ENCODE measurements around the gene PRR12. TPM values are rescaled to one million over a fixed set of nuclear protein-coding genes. Genes with fewer than 3 reads are reported as not detected.

PRR12 gene
- polyA plus RNA-seq, 3 donors: 17.0 to 30.2 (median 28.6) TPM

- DNase-seq (ENCODE audit: extremely low read depth in 1 of 11, low read depth in 9 of 11, low spot score in 4 of 11): no peak
These were observed 32.4 kb upstream of the PRR12 start for GRCh38 chr19:49558591-49558990.

- DNase-seq (ENCODE audit: extremely low read depth in 1 of 11, low read depth in 9 of 11, low spot score in 4 of 11): no peak
These were observed 31.5 kb upstream of the PRR12 start for GRCh38 chr19:49559443-49559842.

DNA sequence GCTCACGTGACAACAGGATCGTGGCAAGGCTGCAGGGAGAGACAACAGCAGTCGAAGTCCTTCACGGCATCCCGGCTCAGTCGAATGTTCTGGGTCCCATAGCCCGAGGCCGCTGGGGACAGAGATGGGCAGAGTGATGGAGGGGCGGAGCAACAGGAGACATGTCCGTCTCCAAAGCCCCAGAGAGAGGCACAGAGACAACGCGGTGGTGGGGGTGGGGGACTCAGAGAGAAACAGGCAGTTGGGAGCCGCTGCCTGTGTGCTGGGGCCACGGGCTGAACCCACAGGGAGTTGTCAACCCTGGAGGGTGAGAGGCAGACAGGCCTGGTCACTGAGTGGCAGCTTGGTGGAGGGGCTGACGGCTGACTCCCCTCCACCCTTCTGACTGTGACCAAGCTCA lies 31.1 kb upstream of the PRR12 start:
- DNase-seq (ENCODE audit: extremely low read depth in 1 of 11, low read depth in 9 of 11, low spot score in 4 of 11): no peak

GRCh38 chr19:49560358-49560900 lies 30.6 kb upstream of the PRR12 start:
- DNase-seq (ENCODE audit: extremely low read depth in 1 of 11, low read depth in 9 of 11, low spot score in 4 of 11): no peak

DNA sequence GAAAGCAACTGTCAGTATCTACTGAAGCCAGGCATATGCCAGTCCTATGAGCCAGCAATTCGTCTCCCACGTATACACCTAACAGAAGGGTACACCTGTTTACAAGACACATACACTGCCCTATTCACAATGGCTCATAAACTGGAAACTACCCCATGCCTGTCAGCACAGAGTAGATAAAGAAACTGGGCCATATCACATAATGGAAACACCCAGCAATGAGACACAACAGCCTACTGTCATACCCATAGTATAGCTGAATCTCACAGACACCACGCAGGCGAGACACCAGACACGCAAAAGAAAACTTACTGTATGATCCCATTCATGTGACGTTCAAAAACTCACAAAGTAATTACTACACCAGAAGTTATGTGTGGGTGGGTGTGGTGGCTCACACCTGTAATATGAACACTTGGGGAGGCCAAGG lies 26.4 kb upstream of the PRR12 start:
- DNase-seq (ENCODE audit: extremely low read depth in 1 of 11, low read depth in 9 of 11, low spot score in 4 of 11): no peak

- no peak for DNase-seq (ENCODE audit: extremely low read depth in 1 of 11, low read depth in 9 of 11, low spot score in 4 of 11)
These were observed 25.7 kb upstream of the PRR12 start for GRCh38 chr19:49565261-49565660.

DNA sequence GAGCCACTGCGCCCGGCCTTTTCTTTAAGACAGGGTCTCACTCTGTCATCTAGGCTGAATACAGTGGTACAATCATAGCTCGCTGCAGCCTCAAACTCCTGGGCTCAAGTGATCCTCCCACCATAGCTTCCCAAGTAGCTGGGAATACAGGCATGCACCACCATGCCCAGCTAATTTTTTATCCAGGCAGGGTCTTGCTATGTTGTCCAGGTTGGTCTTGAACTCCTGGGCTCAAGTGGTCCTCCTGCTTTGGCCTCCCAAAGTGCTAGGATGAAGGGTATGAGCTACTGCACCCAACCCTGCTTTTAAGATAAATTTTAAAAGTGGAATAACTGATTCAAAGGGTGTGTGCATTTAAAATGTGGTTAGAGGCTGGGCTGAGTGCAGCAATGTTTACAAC lies 24.7 kb upstream of the PRR12 start:
- no peak for DNase-seq (ENCODE audit: extremely low read depth in 1 of 11, low read depth in 9 of 11, low spot score in 4 of 11)

DNA sequence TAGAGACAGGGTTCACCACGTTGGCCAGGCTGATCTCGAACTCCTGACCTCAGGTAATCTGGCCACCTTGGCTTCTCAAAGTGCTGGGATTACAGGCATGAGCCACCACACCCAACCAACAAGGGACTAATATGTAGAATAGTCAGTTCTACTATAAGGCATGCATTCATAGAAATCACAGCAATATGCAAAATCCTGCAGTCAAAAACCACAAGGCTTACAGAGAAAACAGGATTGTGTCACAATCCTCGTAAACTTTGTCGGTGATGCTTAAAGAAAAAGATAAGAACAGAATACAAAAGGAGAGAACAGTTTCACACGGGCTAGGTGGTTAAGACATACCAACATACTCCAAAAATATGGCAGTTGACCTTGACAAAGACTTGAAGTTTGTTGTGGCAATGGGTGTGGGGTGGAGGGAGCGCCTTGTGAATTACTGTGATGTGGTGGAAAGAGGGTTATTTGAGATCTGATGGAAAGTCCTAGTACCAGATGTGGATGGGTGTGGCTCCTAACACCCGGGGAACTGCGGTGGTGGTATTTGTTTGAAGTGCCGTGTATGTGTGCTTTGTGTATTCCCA lies 23.0 kb upstream of the PRR12 start:
- no peak for DNase-seq (ENCODE audit: extremely low read depth in 1 of 11, low read depth in 9 of 11, low spot score in 4 of 11)

GRCh38 chr19:49570138-49570856 lies 20.7 kb upstream of the PRR12 start:
- peak in 6 of 11 donors; percentile 75 to 88 (median 79) for DNase-seq (ENCODE audit: extremely low read depth in 1 of 11, low read depth in 9 of 11, low spot score in 4 of 11)

DNA sequence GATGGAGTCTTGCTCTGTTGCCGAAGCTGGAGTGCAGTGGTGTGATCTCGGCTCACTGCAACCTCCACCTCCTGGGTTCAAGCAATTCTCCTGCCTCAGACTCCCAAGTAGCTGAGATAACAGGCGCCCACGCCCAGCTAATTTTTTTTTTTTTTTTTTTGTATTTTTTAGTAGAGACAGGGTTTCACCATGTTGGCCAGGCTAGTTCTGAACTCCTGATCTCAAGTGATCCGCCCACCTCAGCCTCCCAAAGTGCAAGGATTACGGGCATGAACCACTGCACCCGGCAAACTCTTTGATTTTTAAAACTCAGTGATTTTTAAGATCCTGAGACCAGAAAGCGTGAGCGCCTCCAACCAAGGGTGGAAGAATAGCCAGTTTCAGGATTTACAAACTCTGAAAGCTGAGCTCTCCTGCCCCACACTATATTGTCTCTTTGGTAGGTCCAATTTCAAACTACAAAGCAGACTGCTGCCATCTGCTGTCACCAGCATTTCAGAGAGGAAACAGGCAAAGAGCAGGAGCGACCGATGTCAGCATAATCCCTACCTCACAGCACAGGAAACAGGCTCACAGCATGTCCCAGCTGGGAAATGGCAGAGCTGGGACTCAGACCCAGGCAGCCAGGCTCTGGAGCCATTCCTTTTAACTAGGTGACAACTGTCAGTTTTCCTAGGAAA lies 19.8 kb upstream of the PRR12 start:
- DNase-seq (ENCODE audit: extremely low read depth in 1 of 11, low read depth in 9 of 11, low spot score in 4 of 11): no peak

DNA sequence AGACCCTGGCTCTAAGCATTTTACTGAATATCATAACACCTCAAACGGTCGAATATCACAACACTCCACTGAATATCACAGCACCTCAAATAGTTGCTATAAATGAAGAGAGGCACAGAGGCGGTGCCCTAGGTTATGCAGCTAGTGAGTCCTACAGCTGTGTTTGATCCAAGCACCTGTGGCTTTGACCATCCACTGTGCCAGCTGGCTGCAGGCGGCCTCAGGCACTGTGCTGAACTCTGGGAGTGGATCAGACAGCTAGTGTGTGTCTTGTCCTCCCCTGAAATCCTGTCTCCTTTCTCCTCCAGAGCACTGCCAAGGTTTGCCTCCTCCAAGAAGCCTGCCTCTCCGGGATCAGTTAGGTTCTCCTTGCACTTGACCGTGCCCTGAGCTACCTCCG lies 18.0 kb upstream of the PRR12 start:
- no peak for DNase-seq (ENCODE audit: extremely low read depth in 1 of 11, low read depth in 9 of 11, low spot score in 4 of 11)

- no peak for DNase-seq (ENCODE audit: extremely low read depth in 1 of 11, low read depth in 9 of 11, low spot score in 4 of 11)
These were observed 17.6 kb upstream of the PRR12 start for GRCh38 chr19:49573425-49573824.

DNA sequence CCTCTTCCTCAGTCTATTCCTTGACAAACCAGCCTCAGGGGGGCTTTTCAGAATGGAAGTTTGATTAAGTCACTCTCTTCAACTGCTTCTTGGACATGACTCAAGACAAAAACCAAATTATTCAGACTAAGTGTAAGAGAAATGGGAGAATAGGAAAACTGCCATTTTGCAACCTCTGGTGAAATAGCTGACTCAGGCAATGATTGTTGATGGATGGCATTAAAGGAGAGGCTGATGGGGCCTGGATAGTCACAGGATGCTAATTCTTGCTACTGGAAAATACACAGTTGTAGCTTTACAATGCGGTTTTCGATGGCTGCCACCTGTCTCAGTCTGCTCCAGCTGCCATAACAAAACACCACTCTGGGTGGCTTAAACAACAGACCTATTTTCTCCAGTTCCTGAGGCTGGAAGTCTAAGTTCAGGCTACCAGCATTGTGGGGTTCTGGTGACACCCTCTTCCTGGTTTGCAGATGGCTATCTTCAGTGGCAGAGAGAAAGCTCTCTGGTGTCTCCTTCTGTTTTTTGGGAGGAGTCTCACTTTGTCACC lies 16.7 kb upstream of the PRR12 start:
- no peak for DNase-seq (ENCODE audit: extremely low read depth in 1 of 11, low read depth in 9 of 11, low spot score in 4 of 11)

GRCh38 chr19:49579193-49579592 lies 11.8 kb upstream of the PRR12 start:
- no peak for DNase-seq (ENCODE audit: extremely low read depth in 1 of 11, low read depth in 9 of 11, low spot score in 4 of 11)

- DNase-seq (ENCODE audit: extremely low read depth in 1 of 11, low read depth in 9 of 11, low spot score in 4 of 11): no peak
These were observed 11.1 kb upstream of the PRR12 start for GRCh38 chr19:49579947-49580263.

- DNase-seq (ENCODE audit: extremely low read depth in 1 of 11, low read depth in 9 of 11, low spot score in 4 of 11): peak; percentile 91 to 96 (median 95)
These were observed 10.5 kb upstream of the PRR12 start, which contains the start of gene NOSIP for GRCh38 chr19:49580264-49581006. NOSIP (minus strand) TSS chr19:49580556; CDS start chr19:49560691, 19,865 bp downstream.

DNA sequence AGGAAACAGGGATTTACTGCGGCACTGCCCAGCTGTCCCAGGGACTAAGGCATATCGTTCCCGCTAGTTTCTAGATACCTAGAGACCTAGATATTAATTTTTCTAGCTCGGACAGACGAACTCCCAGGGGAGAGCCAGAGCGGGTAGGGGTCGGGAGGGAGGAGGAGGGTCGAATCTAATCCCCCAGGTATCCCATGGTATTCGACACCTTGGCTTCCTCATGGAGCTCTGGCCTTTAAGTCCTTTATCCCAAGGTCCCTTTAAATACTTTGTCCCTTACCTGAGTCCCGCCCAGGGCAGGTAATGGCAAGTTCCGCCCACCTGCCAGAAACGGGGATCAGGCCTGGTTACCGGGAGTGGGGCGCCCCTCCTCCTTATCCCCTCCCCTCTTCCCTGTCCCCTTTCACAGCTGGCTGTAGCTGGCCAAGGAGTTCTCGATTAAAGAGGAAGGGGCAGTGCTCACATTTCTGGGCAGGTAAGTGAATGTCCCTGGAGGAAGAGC lies 9.9 kb upstream of the PRR12 start, which contains the start of gene PRRG2:
Gene PRRG2, plus strand, starts transcription at position 310 of the 502 bp plus-strand sequence. CDS start 1,904 bp downstream, outside the sequence.
- no peak for DNase-seq (ENCODE audit: extremely low read depth in 1 of 11, low read depth in 9 of 11, low spot score in 4 of 11)

DNA sequence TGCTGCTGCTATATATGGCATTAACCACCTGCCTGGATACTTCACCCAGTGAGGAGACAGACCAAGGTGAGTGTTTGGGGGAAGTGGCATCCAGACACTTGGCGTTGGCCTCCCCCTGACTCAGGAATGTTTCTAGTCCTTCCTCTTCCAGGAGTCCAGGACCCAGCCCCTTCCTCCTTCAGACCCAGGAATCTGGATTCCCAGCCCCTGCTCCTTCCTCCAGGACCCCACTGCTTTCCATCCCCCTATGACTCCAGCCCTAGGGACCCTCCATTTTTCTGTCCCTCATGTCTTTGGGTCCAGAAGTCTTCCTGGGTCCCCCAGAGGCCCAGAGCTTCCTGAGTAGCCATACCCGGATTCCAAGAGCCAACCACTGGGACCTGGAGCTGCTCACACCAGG lies 7.7 kb upstream of the PRR12 start:
- DNase-seq (ENCODE audit: extremely low read depth in 1 of 11, low read depth in 9 of 11, low spot score in 4 of 11): no peak

- no peak for DNase-seq (ENCODE audit: extremely low read depth in 1 of 11, low read depth in 9 of 11, low spot score in 4 of 11)
These were observed 6.0 kb upstream of the PRR12 start for GRCh38 chr19:49585023-49585422.
